Liver (tissue), 9 donors: ENCODE data around the gene TNFSF4. TPM values are rescaled to one million over a fixed set of nuclear protein-coding genes. Genes with fewer than 3 reads are reported as not detected.

Source experiments
- DNase-seq: peaks from one replicate; pipeline ENCODE4 v3.0.0-alpha.2; 2017; ENCODE audit warnings: low spot score
- H3K27ac ChIP-seq, 2 donors: one replicate each; pipeline ENCODE4 v1.7.0; 2013; ENCODE audit warnings: inconsistent platforms in 2 of 2, low read length in 2 of 2, control low read depth in 1 of 2, low read depth in 1 of 2, mild to moderate bottlenecking in 1 of 2
- H3K27me3 ChIP-seq, 4 donors: one replicate each; pipeline versions ENCODE4 v1.6.1 to v1.7.0; 2013; ENCODE audit warnings: low read length in 3 of 4, inconsistent platforms in 1 of 4, mild to moderate bottlenecking in 1 of 4, moderate library complexity in 1 of 4; ENCODE audit not compliant: control insufficient read depth in 4 of 4, insufficient read depth in 4 of 4
- H3K36me3 ChIP-seq, 4 donors: one replicate each; pipeline versions ENCODE4 v1.6.1 to v1.7.0; 2013; ENCODE audit warnings: low read length in 3 of 4, mild to moderate bottlenecking in 3 of 4, low read depth in 1 of 4, moderate library complexity in 1 of 4; ENCODE audit not compliant: control insufficient read depth in 4 of 4, insufficient read depth in 3 of 4
- H3K4me1 ChIP-seq, 4 donors: one replicate each; pipeline versions ENCODE4 v1.6.1 to v1.7.0; 2013; ENCODE audit warnings: low read length in 3 of 4, mild to moderate bottlenecking in 3 of 4, moderate library complexity in 1 of 4; ENCODE audit not compliant: control insufficient read depth in 4 of 4, insufficient read depth in 4 of 4
- H3K4me3 ChIP-seq, 3 donors: one replicate each; pipeline versions ENCODE4 v1.6.1 to v1.7.0; 2013; ENCODE audit warnings: low read length in 3 of 3, control low read depth in 1 of 3, low read depth in 1 of 3, mild to moderate bottlenecking in 1 of 3
- H3K9ac ChIP-seq, 2 donors: one replicate each; pipeline ENCODE4 v1.7.0; 2013; ENCODE audit warnings: low read length in 2 of 2, mild to moderate bottlenecking in 2 of 2, moderate library complexity in 2 of 2, control low read depth in 1 of 2, low read depth in 1 of 2
- H3K9me3 ChIP-seq, 4 donors: one replicate each; pipeline versions ENCODE4 v1.6.1 to v1.7.0; 2013; ENCODE audit warnings: low read length in 3 of 4; ENCODE audit not compliant: control insufficient read depth in 4 of 4
- EGR1 ChIP-seq, 2 donors: IDR thresholded peaks; 2 replicates each; pipeline ENCODE4 v1.6.1; 2016 to 2018; ENCODE audit warnings: antibody characterized with exemption in 2 of 2, low read depth in 2 of 2
- FOXA1 ChIP-seq: IDR thresholded peaks from 2 replicates; pipeline ENCODE4 v1.6.1; 2016; ENCODE audit warnings: antibody characterized with exemption
- FOXA2 ChIP-seq: IDR thresholded peaks from 2 replicates; pipeline ENCODE4 v1.6.1; 2016; ENCODE audit warnings: antibody characterized with exemption
- GABPA ChIP-seq, 2 donors: IDR thresholded peaks in 1 of 2; conservative IDR thresholded peaks in 1 of 2; 2 replicates each; pipeline ENCODE4 v1.6.1; 2016; ENCODE audit warnings: antibody characterized with exemption in 2 of 2, mild to moderate bottlenecking in 1 of 2, moderate library complexity in 1 of 2
- HNF4A ChIP-seq, 2 donors: conservative IDR thresholded peaks; 2 replicates each; pipeline ENCODE4 v1.6.1; 2016; ENCODE audit warnings: antibody characterized with exemption in 2 of 2, mild to moderate bottlenecking in 2 of 2
- HNF4G ChIP-seq: IDR thresholded peaks from 2 replicates; pipeline ENCODE4 v1.6.1; 2016; ENCODE audit warnings: antibody characterized with exemption
- NR2F2 ChIP-seq: IDR thresholded peaks from 2 replicates; pipeline ENCODE4 v1.6.1; 2016; ENCODE audit warnings: antibody characterized with exemption
- RAD21 ChIP-seq, 2 donors: IDR thresholded peaks; 2 replicates each; pipeline ENCODE4 v1.6.1; 2016; ENCODE audit warnings: antibody characterized with exemption in 2 of 2, mild to moderate bottlenecking in 2 of 2
- RXRA ChIP-seq, 2 donors: IDR thresholded peaks; 2 replicates each; pipeline ENCODE4 v1.6.1; 2017 to 2018; ENCODE audit warnings: antibody characterized with exemption in 2 of 2, mild to moderate bottlenecking in 1 of 2
- SP1 ChIP-seq: IDR thresholded peaks from 2 replicates; pipeline ENCODE4 v1.6.1; 2018; ENCODE audit warnings: antibody characterized with exemption, mild to moderate bottlenecking
- TAF1 ChIP-seq: conservative IDR thresholded peaks from 2 replicates; pipeline ENCODE4 v1.6.1; 2016; ENCODE audit warnings: antibody characterized with exemption, mild to moderate bottlenecking
- YY1 ChIP-seq: IDR thresholded peaks from 2 replicates; pipeline ENCODE4 v1.6.1; 2016; ENCODE audit warnings: antibody characterized with exemption, mild to moderate bottlenecking
- WGBS: extraction: QIAGEN DNeasy Blood & Tissue Kit; methylation state at CpG from one replicate; pipeline ENCODE4 v1.1.7; 2013; 5-methylcytosine and 5-hydroxymethylcytosine counted together
- polyA plus RNA-seq, 2 donors: library from polyadenylated mRNA; stranded (reverse) in 1 of 2; unstranded in 1 of 2; fragments of 200-250 nt in 1 of 2; fragments of >200 nt in 1 of 2; fragmentation: Nextera tagmentation in 1 of 2; extraction: Ambion mirVana in 1 of 2; gene quantifications; one replicate each; pipeline versions ENCODE4 v1.2.1 to v1.2.3, GENCODE V29; 2013 to 2015
- total RNA-seq, 2 donors: library from RNA; depleted of rRNA; stranded (reverse); fragments of >200 nt; gene quantifications; one replicate each; pipeline ENCODE4 v1.2.3, GENCODE V29; 2014
- TF ChIP-seq, protein P1 (sequence below): IDR thresholded peaks from 2 replicates; pipeline ENCODE4 v1.6.1; 2016; ENCODE audit warnings: antibody characterized with exemption, mild to moderate bottlenecking
- TF ChIP-seq, protein P2 (sequence below): fragments of 150-350 bp; IDR thresholded peaks from 2 replicates; pipeline ENCODE4 v1.5.1; 2017; ENCODE audit warnings: improper control_type of control experiment, low read depth, low read length; ENCODE audit not compliant: missing input control
- TF ChIP-seq, protein P3 (sequence below): IDR thresholded peaks from 2 replicates; pipeline ENCODE4 v1.6.1; 2016; ENCODE audit warnings: antibody characterized with exemption
- donor health status: healthy.
- donor health status: healthy.
- donor health status: healthy.
- donor health status: healthy.
- donor health status: healthy.

TNFSF4 gene
- total and polyA plus RNA-seq, 4 donors, result 0.18 to 2.1 (median 0.45) TPM

DNA sequence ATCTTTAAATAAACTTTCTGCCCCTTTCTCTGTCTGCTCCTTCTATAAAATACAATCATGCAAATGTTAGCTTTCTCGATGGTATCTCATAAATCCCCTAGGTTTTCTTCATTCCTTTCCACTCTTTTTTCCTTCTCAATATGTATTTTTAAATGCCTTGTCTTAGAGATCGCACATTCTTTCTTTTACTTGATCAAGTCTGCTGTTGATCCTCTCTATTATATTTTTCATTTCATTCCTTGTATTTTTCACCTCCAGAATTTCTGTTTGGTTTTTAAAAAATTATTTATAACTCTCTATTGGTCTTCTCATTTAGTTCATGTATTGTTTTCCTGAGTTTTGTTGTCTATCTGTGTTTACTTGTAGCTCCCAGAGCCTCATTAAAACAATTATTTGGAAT, 36.0 kb downstream of the TNFSF4 start:
- peaks cover 0 to 10% (median 4%) of the 10 kb centered on the region in 4 donors for H3K9me3 ChIP-seq
- no peaks in the 10 kb centered on the region for H3K27me3 ChIP-seq
- no peak overlapping the region for H3K9ac ChIP-seq
- H3K4me3 ChIP-seq, result no peak overlapping the region
- H3K27ac ChIP-seq, result no peak overlapping the region
- DNase-seq, result no peak
- no peaks in the 10 kb centered on the region for H3K36me3 ChIP-seq
- TF ChIP-seq FOXA2 (no peak), HNF4A (conservative IDR thresholded peaks at IDR 0.05) (no peak), GABPA (IDR thresholded peaks at IDR 0.05 in 1 of 2, conservative IDR thresholded peaks at IDR 0.05 in 1 of 2) (no peak), EGR1 (IDR thresholded peaks at IDR 0.05; ENCODE audit: low read depth in 2 of 2) (no peak), FOXA1 (no peak), RXRA (IDR thresholded peaks at IDR 0.05) (no peak), YY1 (no peak), RAD21 (IDR thresholded peaks at IDR 0.05) (no peak), SP1 (no peak), NR2F2 (no peak), TAF1 (no peak)
- TF ChIP-seq, protein P1, sequence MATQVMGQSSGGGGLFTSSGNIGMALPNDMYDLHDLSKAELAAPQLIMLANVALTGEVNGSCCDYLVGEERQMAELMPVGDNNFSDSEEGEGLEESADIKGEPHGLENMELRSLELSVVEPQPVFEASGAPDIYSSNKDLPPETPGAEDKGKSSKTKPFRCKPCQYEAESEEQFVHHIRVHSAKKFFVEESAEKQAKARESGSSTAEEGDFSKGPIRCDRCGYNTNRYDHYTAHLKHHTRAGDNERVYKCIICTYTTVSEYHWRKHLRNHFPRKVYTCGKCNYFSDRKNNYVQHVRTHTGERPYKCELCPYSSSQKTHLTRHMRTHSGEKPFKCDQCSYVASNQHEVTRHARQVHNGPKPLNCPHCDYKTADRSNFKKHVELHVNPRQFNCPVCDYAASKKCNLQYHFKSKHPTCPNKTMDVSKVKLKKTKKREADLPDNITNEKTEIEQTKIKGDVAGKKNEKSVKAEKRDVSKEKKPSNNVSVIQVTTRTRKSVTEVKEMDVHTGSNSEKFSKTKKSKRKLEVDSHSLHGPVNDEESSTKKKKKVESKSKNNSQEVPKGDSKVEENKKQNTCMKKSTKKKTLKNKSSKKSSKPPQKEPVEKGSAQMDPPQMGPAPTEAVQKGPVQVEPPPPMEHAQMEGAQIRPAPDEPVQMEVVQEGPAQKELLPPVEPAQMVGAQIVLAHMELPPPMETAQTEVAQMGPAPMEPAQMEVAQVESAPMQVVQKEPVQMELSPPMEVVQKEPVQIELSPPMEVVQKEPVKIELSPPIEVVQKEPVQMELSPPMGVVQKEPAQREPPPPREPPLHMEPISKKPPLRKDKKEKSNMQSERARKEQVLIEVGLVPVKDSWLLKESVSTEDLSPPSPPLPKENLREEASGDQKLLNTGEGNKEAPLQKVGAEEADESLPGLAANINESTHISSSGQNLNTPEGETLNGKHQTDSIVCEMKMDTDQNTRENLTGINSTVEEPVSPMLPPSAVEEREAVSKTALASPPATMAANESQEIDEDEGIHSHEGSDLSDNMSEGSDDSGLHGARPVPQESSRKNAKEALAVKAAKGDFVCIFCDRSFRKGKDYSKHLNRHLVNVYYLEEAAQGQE, result no peak
- TF ChIP-seq, protein P2, sequence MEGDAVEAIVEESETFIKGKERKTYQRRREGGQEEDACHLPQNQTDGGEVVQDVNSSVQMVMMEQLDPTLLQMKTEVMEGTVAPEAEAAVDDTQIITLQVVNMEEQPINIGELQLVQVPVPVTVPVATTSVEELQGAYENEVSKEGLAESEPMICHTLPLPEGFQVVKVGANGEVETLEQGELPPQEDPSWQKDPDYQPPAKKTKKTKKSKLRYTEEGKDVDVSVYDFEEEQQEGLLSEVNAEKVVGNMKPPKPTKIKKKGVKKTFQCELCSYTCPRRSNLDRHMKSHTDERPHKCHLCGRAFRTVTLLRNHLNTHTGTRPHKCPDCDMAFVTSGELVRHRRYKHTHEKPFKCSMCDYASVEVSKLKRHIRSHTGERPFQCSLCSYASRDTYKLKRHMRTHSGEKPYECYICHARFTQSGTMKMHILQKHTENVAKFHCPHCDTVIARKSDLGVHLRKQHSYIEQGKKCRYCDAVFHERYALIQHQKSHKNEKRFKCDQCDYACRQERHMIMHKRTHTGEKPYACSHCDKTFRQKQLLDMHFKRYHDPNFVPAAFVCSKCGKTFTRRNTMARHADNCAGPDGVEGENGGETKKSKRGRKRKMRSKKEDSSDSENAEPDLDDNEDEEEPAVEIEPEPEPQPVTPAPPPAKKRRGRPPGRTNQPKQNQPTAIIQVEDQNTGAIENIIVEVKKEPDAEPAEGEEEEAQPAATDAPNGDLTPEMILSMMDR, result no peak
- TF ChIP-seq, protein P3, sequence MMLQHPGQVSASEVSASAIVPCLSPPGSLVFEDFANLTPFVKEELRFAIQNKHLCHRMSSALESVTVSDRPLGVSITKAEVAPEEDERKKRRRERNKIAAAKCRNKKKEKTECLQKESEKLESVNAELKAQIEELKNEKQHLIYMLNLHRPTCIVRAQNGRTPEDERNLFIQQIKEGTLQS, result no peak
- 92% methylated on average over 2 of the region's 2 CpGs for WGBS
- H3K4me1 ChIP-seq, result no peaks in the 10 kb centered on the region

DNA sequence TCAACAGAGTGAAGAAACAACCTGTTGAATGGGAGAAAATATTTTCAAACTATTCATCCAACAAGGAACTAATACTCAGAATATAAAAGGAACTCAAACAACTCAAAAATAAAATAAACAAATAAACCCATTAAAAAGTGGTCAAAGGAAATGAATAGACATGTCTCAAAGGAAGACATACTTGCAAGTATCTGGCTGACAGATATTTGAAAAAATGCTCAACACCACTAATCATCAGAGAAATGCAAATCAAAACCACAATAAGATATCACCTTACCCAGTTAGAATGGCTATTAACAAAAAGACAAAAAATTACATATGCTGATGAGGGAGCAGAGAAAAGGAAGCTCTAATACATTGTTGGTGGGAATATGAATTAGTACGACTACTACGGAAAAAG, 38.2 kb downstream of the TNFSF4 start:
- Histone ChIP-seq H3K27me3 (no peaks in the 10 kb centered on the region), H3K4me3 (no peak overlapping the region)

More for the DNA sequence above, 38.2 kb downstream of the TNFSF4 start:
- Histone ChIP-seq H3K9ac (no peak overlapping the region), H3K36me3 (no peaks in the 10 kb centered on the region), H3K27ac (no peak overlapping the region), H3K9me3 (peaks cover 0 to 10% (median 4%) of the 10 kb centered on the region in 4 donors), H3K4me1 (no peaks in the 10 kb centered on the region)
- no peak for TF ChIP-seq NR2F2
- no peak for TF ChIP-seq TAF1
- TF ChIP-seq HNF4G, result no peak
- TF ChIP-seq FOXA2, result no peak
- TF ChIP-seq, protein P1, result no peak
- no peak for TF ChIP-seq HNF4A (conservative IDR thresholded peaks at IDR 0.05)
- TF ChIP-seq, protein P3, result no peak
- TF ChIP-seq EGR1 (IDR thresholded peaks at IDR 0.05; ENCODE audit: low read depth in 2 of 2), result no peak
- TF ChIP-seq RXRA (IDR thresholded peaks at IDR 0.05), result no peak
- TF ChIP-seq SP1, result no peak
- no peak for TF ChIP-seq RAD21 (IDR thresholded peaks at IDR 0.05)
- WGBS, result 95% methylated on average over 2 of the region's 2 CpGs
- no peak for DNase-seq
